Measurements from ENCODE around the gene GLG1.

Gene GLG1

GRCh38 chr16:74487634-74488495, 119.0 kb downstream of the GLG1 start:
- TF ChIP-seq CTCF (IDR thresholded peaks at IDR 0.05; ENCODE audit: low read depth, low read length): no peak
- peaks cover 53% of the 10 kb centered on the region for H3K36me3 ChIP-seq
- H3K9me3 ChIP-seq (ENCODE audit: severe bottlenecking): no peaks in the 10 kb centered on the region
- DNase-seq: no peak
- no peak overlapping the region for H3K27ac ChIP-seq
- no peaks in the 10 kb centered on the region for H3K27me3 ChIP-seq (ENCODE audit: insufficient read depth, low read depth, severe bottlenecking)
- no peak overlapping the region for H3K4me3 ChIP-seq (ENCODE audit: low read depth, low read length)

DNA sequence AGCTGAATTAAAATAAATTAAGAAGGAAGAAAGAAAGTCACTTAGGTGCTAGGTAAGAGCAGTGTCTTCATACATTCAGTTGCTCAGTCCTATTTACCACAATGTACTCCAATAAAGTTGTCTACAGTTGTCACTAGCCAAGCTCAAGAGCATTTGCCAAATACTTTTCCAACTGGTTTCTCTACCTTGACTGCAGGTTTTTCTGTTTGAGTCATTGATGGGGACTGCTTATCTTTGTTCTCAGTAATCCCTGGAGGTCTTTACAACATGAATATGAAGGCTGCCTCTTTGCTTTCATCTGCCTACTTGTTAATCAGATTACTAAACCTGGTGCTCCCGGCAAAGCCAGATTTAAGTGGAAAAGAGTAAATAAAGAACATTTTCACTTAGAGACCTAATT, 121.0 kb downstream of the GLG1 start:
- H3K27me3 ChIP-seq (ENCODE audit: insufficient read depth, low read depth, severe bottlenecking): no peaks in the 10 kb centered on the region
- H3K27ac ChIP-seq: no peak overlapping the region
- peaks cover 50% of the 10 kb centered on the region for H3K36me3 ChIP-seq
- H3K9me3 ChIP-seq (ENCODE audit: severe bottlenecking): no peaks in the 10 kb centered on the region
- no peak for TF ChIP-seq CTCF (IDR thresholded peaks at IDR 0.05; ENCODE audit: low read depth, low read length)
- no peak overlapping the region for H3K4me3 ChIP-seq (ENCODE audit: low read depth, low read length)
- DNase-seq: no peak

DNA sequence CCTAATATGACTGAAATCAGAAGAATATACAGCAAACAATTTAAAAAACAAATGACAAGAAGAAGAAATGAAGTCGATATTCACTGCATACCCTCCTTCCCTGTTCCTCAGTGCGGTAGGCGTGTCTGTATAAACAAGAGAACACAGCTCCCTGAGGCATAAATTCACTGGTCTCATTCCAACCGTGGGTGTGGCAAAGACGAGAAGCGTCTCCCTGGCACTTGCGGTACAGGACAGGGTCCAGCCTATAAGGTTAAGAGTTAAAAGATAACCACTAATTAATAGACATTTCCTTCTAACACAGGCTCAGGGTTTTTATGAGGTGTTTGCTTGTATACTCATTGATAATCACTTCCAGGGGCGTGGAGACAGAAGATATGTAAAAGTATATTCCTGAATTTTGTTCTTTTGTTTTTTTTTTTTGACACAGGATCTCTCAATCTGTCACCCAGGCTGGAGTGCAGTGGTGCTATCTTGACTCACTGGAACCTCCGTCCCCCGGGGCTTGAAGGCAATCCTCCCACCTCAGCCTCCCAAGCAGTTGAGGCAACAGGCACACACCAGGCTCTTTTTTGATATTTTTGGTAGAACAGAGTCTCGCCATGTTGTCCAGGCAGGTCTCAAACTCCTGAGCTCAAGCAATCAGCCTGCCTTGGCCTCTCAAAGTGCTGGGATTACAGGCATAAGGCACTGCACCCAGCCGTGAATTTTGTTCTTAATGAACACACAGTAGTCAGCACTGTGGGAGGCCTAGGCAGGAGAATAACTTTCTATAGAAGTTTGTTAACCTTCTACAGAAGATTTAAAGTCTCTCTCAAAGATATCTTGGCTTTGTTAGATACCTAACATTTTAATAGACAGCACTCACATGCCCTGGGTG, 126.5 kb downstream of the GLG1 start:
- H3K4me3 ChIP-seq (ENCODE audit: low read depth, low read length): no peak overlapping the region
- DNase-seq: no peak
- no peak overlapping the region for H3K27ac ChIP-seq
- no peak for TF ChIP-seq CTCF (IDR thresholded peaks at IDR 0.05; ENCODE audit: low read depth, low read length)
- H3K9me3 ChIP-seq (ENCODE audit: severe bottlenecking): no peaks in the 10 kb centered on the region
- no peaks in the 10 kb centered on the region for H3K27me3 ChIP-seq (ENCODE audit: insufficient read depth, low read depth, severe bottlenecking)
- H3K36me3 ChIP-seq: peaks cover 55% of the 10 kb centered on the region

DNA sequence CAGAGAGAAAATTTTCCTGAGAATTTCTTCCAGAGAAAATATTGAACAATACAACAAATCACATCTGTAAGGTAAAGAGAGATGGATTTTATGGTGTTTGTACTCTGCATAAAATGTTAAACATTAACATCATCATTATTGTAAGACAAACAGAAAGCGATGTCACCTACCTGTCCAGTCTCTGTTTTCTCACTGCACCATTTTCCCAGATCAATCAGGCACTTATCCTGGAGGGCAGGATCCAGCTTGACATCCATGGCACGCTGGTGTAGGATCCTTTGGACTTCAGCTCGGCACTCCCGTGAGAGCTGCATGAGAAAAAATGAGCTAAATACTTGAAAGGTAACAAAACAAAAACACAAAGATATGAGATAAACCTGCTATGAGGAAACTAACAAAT, 129.7 kb downstream of the GLG1 start:
- no peak for DNase-seq
- Histone ChIP-seq H3K9me3 (ENCODE audit: severe bottlenecking) (no peaks in the 10 kb centered on the region), H3K27ac (no peak overlapping the region), H3K36me3 (peaks cover 55% of the 10 kb centered on the region), H3K4me3 (ENCODE audit: low read depth, low read length) (no peak overlapping the region), H3K27me3 (ENCODE audit: insufficient read depth, low read depth, severe bottlenecking) (no peaks in the 10 kb centered on the region)
- TF ChIP-seq CTCF (IDR thresholded peaks at IDR 0.05; ENCODE audit: low read depth, low read length): no peak

GRCh38 chr16:74474416-74474815, 132.5 kb downstream of the GLG1 start:
- no peak overlapping the region for H3K27ac ChIP-seq
- no peaks in the 10 kb centered on the region for H3K9me3 ChIP-seq (ENCODE audit: severe bottlenecking)
- no peak overlapping the region for H3K4me3 ChIP-seq (ENCODE audit: low read depth, low read length)
- peaks cover 73% of the 10 kb centered on the region for H3K36me3 ChIP-seq
- H3K27me3 ChIP-seq (ENCODE audit: insufficient read depth, low read depth, severe bottlenecking): no peaks in the 10 kb centered on the region
- DNase-seq: no peak
- no peak for TF ChIP-seq CTCF (IDR thresholded peaks at IDR 0.05; ENCODE audit: low read depth, low read length)
